Omental fat pad (tissue), 4 donors: ENCODE measurements around the gene ZDHHC18. TPM values are rescaled to one million over a fixed set of nuclear protein-coding genes. Genes with fewer than 3 reads are reported as not detected.

Experiments
- ATAC-seq: fragments of 150-250 bp; one replicate; pipeline ENCODE4 v1.9.1; 2016; ENCODE audit warnings: mild to moderate bottlenecking, moderate library complexity; ENCODE audit not compliant: low FRiP score
- DNase-seq: peaks from one replicate; pipeline ENCODE4 v3.0.0-alpha.2; 2019; ENCODE audit warnings: low spot score
- total RNA-seq, 4 donors: library from RNA; depleted of rRNA; stranded (reverse); fragments of >200 nt; gene quantifications; one replicate each; pipeline ENCODE4 v1.1.0, GENCODE V29; 2016
- TF ChIP-seq, protein P1 (sequence below), 3 donors: fragments of 450-650 bp; IDR thresholded peaks; one replicate each; pipeline ENCODE4 v1.5.1; 2016 to 2017; ENCODE audit warnings: antibody characterized with exemption in 3 of 3, mild to moderate bottlenecking in 3 of 3, moderate library complexity in 2 of 3

Gene ZDHHC18
- total RNA-seq, 4 donors from 2014 or later = 27.4 to 81.1 (median 33.5) TPM

DNA sequence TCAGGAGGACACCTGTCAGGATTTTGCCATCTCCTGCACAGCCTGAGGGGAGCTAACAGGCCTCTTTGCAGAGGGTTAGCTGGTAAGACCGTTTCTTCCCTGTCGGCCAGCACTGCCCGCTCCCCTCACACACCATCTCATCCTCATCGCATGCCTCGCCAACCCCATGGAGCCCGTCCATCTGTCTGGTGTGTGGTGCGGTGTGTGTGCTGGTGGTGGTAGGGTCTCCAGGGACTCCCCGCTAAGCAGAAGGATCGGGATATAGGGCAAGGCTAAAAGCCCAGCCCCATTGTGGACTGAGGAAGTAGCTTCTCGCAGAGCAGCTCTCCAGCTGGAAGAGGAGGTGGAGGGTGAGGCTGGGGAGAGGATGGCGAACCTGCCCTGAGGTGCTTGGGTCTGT is 29.7 kb downstream of the ZDHHC18 start:
- no peak for ATAC-seq

DNA sequence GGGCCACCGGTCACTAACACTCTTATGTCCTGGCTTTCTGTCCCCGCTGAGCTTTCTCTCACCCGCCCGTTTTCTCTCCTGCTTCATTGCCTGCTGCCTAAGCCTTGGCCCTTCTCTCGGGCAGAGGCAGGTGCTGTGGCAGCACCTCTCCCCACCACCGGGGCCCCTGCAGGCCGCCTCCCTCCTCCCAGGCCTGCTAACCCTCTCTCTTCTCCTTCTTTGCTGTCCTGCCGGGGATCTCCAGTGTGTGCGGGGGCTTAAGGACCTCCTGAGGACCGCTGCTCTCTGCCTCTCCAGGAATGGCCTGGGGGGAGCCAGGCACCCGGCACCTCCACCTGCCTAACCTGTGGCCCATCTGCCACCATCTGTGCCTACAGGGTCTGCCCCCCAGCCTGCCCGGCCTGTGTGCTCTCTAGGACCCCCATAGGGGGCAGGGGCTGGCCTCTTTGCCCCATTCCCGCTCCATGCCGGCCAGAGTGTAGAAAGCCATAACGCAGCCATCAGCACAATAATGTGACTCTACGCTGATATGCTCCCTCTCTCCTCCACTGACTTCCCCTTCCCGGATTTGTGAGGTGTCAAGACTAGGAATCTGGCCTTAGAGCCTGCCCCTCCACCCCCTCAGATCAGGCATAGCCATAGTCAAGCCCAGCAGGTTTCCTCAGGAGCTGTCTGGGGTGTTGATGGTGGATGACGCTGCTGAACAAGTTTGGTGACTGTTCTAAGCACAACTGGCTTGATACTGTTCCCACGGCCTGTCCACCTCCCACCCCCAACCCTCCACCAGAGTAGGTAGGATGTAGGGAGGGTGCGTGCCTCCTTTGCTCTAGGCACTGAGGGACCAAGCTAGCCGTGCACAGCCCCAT is 30.3 kb downstream of the ZDHHC18 start:
- TF ChIP-seq, protein P1, sequence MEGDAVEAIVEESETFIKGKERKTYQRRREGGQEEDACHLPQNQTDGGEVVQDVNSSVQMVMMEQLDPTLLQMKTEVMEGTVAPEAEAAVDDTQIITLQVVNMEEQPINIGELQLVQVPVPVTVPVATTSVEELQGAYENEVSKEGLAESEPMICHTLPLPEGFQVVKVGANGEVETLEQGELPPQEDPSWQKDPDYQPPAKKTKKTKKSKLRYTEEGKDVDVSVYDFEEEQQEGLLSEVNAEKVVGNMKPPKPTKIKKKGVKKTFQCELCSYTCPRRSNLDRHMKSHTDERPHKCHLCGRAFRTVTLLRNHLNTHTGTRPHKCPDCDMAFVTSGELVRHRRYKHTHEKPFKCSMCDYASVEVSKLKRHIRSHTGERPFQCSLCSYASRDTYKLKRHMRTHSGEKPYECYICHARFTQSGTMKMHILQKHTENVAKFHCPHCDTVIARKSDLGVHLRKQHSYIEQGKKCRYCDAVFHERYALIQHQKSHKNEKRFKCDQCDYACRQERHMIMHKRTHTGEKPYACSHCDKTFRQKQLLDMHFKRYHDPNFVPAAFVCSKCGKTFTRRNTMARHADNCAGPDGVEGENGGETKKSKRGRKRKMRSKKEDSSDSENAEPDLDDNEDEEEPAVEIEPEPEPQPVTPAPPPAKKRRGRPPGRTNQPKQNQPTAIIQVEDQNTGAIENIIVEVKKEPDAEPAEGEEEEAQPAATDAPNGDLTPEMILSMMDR (IDR thresholded peaks at IDR 0.05) = no peak
- no peak for ATAC-seq
- no peak for DNase-seq

More for the DNA sequence above, 29.7 kb downstream of the ZDHHC18 start:
- TF ChIP-seq, protein P1 (IDR thresholded peaks at IDR 0.05) = no peak
- DNase-seq = no peak

DNA sequence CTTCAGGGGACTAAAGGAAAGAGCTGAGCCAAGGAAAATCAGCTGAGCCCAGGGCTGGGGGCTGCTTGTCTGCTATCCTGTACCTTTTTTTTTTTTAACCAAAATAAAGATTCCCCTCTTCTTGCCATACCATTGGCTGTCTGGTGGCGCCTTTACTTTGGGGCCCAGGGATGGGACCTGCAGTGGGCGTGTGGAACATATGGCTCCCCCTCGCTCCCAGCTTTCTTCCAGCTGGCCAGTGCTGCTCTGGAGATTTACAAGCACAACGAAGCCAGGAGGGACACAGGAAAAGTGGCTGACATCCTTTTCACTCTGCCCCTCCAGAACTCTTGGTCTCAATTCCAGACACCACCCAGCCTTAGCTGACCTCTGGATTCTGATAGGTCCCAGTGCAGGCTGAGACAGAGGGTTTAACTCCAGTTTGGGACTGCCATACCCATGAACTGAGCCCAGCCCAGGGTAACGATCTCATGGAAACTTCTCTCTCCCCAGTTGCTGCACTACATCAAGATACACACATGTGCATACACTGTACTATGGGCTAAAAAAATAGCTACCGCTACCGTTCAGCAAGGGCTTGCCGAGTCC is 31.1 kb downstream of the ZDHHC18 start:
- TF ChIP-seq, protein P1 (IDR thresholded peaks at IDR 0.05) = no peak
- no peak for ATAC-seq
- DNase-seq = no peak

DNA sequence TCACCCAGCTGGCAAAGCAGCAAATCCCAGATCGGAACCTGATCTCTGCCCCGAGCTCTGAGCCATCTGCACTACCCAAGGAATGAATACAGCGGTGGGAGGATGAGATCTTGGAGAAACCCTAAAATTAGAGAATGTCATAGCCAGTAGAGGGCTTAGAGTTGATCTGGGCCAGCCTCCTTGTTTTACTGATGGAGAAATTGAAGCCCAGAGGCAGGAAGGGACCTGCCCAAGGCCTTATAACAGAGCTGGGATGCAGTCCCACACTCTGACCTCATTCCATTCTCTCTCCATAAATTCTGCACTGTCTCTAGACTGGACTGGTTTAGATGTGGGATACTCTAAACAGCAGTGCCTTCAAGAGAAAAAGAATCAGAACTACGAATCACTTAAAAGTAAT is 31.7 kb downstream of the ZDHHC18 start:
- DNase-seq (no peak), ATAC-seq (no peak)
- TF ChIP-seq, protein P1 (IDR thresholded peaks at IDR 0.05) = no peak

DNA sequence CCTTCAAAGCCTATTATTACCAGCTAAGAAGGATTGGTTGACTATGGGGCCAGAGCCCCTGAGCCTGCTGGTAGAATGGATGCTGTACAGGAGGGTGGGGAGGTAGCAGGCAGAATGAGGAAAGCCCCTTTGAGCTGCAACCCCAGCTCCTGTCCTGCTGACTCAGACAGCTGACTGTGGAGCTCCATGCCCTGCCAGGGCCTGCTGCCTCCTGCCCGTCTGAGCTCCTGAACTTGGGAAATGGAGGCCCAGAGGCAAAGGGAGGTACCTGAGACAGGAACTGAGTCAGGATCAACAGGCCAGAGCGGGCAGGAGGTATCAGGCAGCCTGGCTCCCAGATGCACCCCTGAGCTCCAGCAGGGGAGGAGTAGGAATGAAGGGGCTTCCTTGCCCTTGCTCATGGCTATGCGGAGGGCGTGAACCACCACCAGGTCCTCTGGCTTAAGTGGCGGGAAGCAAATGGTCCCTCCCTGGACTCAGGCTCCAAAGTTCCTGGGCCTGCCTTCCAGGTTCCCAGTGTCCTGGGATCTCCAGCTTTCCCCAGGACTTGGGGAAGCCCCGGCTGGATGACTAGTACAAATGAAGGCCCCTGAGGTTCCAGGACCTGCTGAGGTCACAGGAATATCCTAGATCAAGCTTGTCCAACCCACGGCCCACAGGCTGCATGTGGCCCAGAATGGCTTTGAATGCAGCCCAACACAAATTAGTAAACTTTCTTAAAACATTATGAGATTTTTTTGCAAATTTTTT is 32.6 kb downstream of the ZDHHC18 start:
- TF ChIP-seq, protein P1 (IDR thresholded peaks at IDR 0.05) = no peak
- DNase-seq (no peak), ATAC-seq (no peak)

DNA sequence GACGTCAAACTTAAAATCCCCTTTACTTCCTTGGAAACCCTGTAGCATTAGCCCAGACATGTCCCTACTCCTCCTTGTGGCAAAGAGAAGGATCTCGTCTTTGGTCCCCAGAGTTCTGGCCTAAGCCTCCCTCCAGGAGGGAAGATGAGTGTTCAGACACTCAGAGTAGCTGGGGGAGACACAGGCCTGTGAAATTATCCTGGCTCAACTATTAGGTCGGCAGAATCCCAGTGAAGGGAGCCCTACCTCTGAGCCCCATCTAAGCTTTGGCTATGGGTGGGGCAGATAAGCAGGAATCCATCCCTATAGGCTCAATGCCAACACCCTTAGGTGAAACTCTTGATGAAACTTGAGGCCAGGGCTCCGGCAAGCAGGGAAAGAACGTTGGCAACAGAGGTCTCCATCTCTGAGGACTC is 34.8 kb downstream of the ZDHHC18 start:
- ATAC-seq (no peak), DNase-seq (no peak)
- TF ChIP-seq, protein P1 (IDR thresholded peaks at IDR 0.05) = no peak
